Neural cell (in vitro differentiated cells): ENCODE measurements around the gene TOB1.

ENCODE experiments used
- EP300 ChIP-seq: fragments of 450-650 bp; conservative IDR thresholded peaks from 2 replicates; pipeline ENCODE4 v1.6.1; 2014; ENCODE audit warnings: antibody characterized with exemption, mild to moderate bottlenecking, moderate library complexity; ENCODE audit not compliant: poor library complexity, severe bottlenecking
- RAD21 ChIP-seq: fragments of 450-650 bp; conservative IDR thresholded peaks from 2 replicates; pipeline ENCODE4 v1.6.1; 2014; ENCODE audit warnings: antibody characterized with exemption, mild to moderate bottlenecking, moderate library complexity
- REST ChIP-seq: IDR thresholded peaks from 2 replicates; pipeline ENCODE4 v1.6.1; 2012; ENCODE audit warnings: borderline replicate concordance
- SMC3 ChIP-seq: fragments of 450-650 bp; conservative IDR thresholded peaks from 2 replicates; pipeline ENCODE4 v1.6.1; 2014; ENCODE audit warnings: antibody characterized with exemption, mild to moderate bottlenecking, moderate library complexity; ENCODE audit not compliant: poor library complexity
- TF ChIP-seq, protein P1 (sequence below): fragments of 450-650 bp; IDR thresholded peaks from 2 replicates; pipeline ENCODE4 v1.5.1; 2014; ENCODE audit warnings: antibody characterized with exemption, mild to moderate bottlenecking, moderate library complexity; ENCODE audit not compliant: poor library complexity, severe bottlenecking

- TF ChIP-seq, protein P1, sequence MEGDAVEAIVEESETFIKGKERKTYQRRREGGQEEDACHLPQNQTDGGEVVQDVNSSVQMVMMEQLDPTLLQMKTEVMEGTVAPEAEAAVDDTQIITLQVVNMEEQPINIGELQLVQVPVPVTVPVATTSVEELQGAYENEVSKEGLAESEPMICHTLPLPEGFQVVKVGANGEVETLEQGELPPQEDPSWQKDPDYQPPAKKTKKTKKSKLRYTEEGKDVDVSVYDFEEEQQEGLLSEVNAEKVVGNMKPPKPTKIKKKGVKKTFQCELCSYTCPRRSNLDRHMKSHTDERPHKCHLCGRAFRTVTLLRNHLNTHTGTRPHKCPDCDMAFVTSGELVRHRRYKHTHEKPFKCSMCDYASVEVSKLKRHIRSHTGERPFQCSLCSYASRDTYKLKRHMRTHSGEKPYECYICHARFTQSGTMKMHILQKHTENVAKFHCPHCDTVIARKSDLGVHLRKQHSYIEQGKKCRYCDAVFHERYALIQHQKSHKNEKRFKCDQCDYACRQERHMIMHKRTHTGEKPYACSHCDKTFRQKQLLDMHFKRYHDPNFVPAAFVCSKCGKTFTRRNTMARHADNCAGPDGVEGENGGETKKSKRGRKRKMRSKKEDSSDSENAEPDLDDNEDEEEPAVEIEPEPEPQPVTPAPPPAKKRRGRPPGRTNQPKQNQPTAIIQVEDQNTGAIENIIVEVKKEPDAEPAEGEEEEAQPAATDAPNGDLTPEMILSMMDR = no peak
- TF ChIP-seq REST = no peak
- no peak for TF ChIP-seq SMC3
- no peak for TF ChIP-seq EP300
- TF ChIP-seq RAD21 = no peak
These were observed 35.8 kb downstream of the TOB1 start for GRCh38 chr17:50830352-50830751.
